Common myeloid progenitor, CD34-positive (primary cell): Measurements from ENCODE around the gene TSPAN7.
A peak's percentile ranks its signal among the peaks of the same experiment; 100 is the strongest.

Source experiments
- CTCF ChIA-PET: fragments of 350-600 bp; sonication (Branson Sonifier 250); formaldehyde crosslinking; loops from one replicate; lab custom pipeline; 2021; ENCODE audit warnings: antibody characterized with exemption; lab: Charles Lee
- POLR2A ChIA-PET: fragments of 350-600 bp; sonication (Branson Sonifier 250); formaldehyde crosslinking; loops from one replicate; lab custom pipeline; 2021; ENCODE audit warnings: antibody characterized with exemption; lab: Charles Lee
- DNase-seq, 3 donors: peaks; one replicate each; pipeline versions ENCODE4 v3.0.0 to v3.0.0-alpha.2; 2013
- H3K27ac ChIP-seq, 2 experiments: 1 replicate in 1 of 2; 2 replicates in 1 of 2; pipeline ENCODE4 v1.7.0; 2013; ENCODE audit warnings: inconsistent platforms in 2 of 2, low read length in 2 of 2, mild to moderate bottlenecking in 2 of 2, low read depth in 1 of 2, moderate library complexity in 1 of 2; ENCODE audit not compliant: severe bottlenecking in 2 of 2, insufficient read depth in 1 of 2, poor library complexity in 1 of 2
- H3K27me3 ChIP-seq, 5 experiments: replicated peaks in 2 of 5; 1 replicate in 3 of 5; 2 replicates in 2 of 5; pipeline versions ENCODE4 v1.6.1 to v1.7.0; 2013; ENCODE audit warnings: low read length in 4 of 5, mild to moderate bottlenecking in 2 of 5, moderate library complexity in 2 of 5, inconsistent platforms in 1 of 5; ENCODE audit not compliant: insufficient read depth in 5 of 5, control insufficient read depth in 4 of 5
- H3K36me3 ChIP-seq, 4 experiments: 1 replicate in 2 of 4; 2 replicates in 2 of 4; pipeline versions ENCODE4 v1.6.1 to v1.7.0; 2013; ENCODE audit warnings: low read length in 3 of 4, control low read depth in 1 of 4, mild to moderate bottlenecking in 1 of 4; ENCODE audit not compliant: control insufficient read depth in 4 of 4, insufficient read depth in 4 of 4
- H3K4me1 ChIP-seq, 4 experiments: 1 replicate in 3 of 4; 2 replicates in 1 of 4; pipeline versions ENCODE4 v1.6.1 to v1.7.1; 2013; ENCODE audit warnings: low read length in 3 of 4, mild to moderate bottlenecking in 3 of 4, control low read depth in 1 of 4, inconsistent platforms in 1 of 4, moderate library complexity in 1 of 4; ENCODE audit not compliant: control insufficient read depth in 4 of 4, insufficient read depth in 4 of 4; ENCODE audit errors: control extremely low read depth in 1 of 4
- H3K4me3 ChIP-seq, 7 experiments: 1 replicate in 4 of 7; 2 replicates in 3 of 7; pipeline versions ENCODE4 v1.5.1 to v1.7.0; 2013; ENCODE audit warnings: mild to moderate bottlenecking in 7 of 7, low read length in 6 of 7, moderate library complexity in 6 of 7, inconsistent platforms in 2 of 7, low read depth in 2 of 7, control low read depth in 1 of 7; ENCODE audit not compliant: insufficient read depth in 4 of 7, control insufficient read depth in 1 of 7; ENCODE audit errors: extremely low read depth in 1 of 7
- H3K9me3 ChIP-seq, 5 experiments: 1 replicate in 4 of 5; 2 replicates in 1 of 5; pipeline versions ENCODE4 v1.6.1 to v1.7.1; 2013; ENCODE audit warnings: low read length in 4 of 5, mild to moderate bottlenecking in 2 of 5, inconsistent platforms in 1 of 5, low read depth in 1 of 5, moderate library complexity in 1 of 5; ENCODE audit not compliant: control insufficient read depth in 4 of 5, insufficient read depth in 2 of 5; ENCODE audit errors: control extremely low read depth in 1 of 5
- WGBS: methylation state at CpG from one replicate; pipeline ENCODE4 v1.1.5; 2013; ENCODE audit not compliant: insufficient coverage; 5-methylcytosine and 5-hydroxymethylcytosine counted together

Gene TSPAN7

DNA sequence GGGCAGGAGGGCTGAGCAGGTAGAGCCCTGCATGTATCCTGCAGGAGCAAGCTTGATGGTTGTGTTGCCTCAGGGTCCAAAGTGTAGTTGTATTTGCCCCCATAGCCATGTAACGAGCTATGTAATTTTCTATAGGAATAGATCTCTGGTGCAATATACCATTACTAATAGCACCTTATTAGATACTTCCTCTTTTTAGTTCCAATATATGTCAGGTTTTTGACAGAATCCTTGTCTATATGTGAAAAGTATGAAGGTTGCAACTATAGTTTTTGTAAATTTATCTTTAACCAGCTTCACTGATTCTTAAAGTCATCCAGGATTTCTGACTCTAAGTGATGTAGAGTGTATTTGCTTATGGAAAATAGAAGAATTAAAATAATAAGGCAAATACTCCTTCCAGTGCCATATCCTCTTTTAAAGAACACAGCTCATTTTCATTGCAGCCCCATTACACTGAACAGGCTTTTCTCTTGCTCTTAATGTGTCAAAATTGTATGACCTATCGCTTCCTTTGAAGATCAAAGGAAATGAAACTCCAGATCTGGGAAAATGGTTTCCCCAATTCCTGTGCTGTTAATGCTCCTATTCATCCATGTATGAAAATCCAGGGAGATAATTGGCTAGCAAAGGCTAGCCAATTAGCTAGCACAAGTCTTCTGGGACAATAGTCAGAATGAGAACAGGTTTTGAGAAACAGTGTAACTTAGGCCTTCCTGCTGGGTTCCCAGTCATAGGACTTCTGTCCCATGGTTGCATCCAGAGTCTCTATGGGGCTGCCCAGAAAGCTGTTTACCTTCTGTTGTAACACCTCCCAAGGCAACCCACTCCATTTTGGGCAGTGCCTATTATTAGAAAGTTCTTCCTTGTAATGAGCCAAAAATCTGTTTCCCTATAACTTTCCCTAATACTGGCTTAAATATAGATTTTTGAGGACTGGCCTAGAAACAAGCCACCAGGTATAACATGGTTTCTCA lies 90.6 kb downstream of the TSPAN7 start:
- H3K9me3 ChIP-seq: no peaks in the 10 kb centered on the region
- H3K4me3 ChIP-seq: no peak overlapping the region
- WGBS: 100% methylated on average over 1 of the region's 2 CpGs
- POLR2A ChIA-PET: no interaction called here
- no peak overlapping the region for H3K27ac ChIP-seq
- H3K27me3 ChIP-seq: no peaks in the 10 kb centered on the region
- H3K4me1 ChIP-seq: peaks cover 0 to 13% (median 7%) of the 10 kb centered on the region in 4 experiments
- DNase-seq: no peak
- H3K36me3 ChIP-seq: no peaks in the 10 kb centered on the region
- CTCF ChIA-PET: interaction anchor here (1.8 kb wide), 1 partner anchor 19 kb away, joined by 4 read pairs; no protein-coding TSS in a partner anchor

DNA sequence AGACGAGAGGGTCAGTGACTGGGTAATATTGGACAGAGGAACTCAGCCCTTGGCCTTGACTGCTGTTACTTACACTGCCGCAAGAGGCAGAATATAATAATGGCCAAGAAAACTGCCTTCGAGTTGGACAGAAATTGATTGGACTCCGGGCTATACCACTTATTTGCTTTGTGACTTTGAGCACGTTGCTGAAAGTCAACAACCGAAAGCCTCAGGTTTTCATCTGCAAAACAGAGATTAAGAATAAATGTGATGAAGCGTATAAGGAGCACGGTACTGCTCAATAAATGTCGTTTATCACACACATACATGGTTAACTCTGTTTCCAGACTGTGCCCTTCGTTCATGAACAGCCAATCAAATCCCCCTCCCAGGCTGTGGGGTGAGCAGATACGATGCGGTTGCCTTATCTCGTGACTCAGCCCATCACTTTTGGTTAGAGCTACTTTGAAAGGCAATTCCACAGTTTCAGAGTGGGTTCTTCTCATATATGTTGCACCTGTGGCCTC lies 91.6 kb downstream of the TSPAN7 start:
- peak; percentile 50 to 83 (median 71) for DNase-seq
- Histone ChIP-seq H3K4me1 (peaks cover 0 to 13% (median 7%) of the 10 kb centered on the region in 4 experiments), H3K9me3 (no peaks in the 10 kb centered on the region), H3K27ac (no peak overlapping the region), H3K4me3 (no peak overlapping the region), H3K36me3 (no peaks in the 10 kb centered on the region), H3K27me3 (no peaks in the 10 kb centered on the region)
- ChIA-PET POLR2A (no interaction called here), CTCF (interaction anchor here (0.9 to 2.0 kb wide), 5 partner anchors 12 to 195 kb away, joined by 3 to 9 read pairs (median 4); no protein-coding TSS in a partner anchor)
- 84% methylated on average over 12 of the region's 13 CpGs for WGBS

DNA sequence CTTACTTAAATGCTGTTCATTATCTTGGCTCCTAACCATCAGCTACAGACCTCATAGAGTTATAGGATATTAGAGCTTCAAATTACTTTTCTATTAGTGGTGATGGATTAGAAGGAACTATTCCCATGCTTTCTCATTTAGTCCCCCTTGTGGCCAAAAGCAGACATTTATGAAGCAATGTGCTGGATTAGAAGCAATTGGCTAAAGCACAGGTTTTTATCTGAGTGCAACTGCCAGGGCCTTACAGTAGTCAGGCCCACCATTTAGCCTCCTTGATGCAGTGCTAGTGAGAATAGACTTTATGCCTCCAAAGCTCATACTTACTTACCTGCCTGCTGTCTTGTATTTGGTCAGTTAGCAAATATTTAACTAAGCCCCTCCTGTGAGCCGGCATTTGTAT lies 93.0 kb downstream of the TSPAN7 start:
- no peaks in the 10 kb centered on the region for H3K9me3 ChIP-seq
- peaks cover 0 to 13% (median 7%) of the 10 kb centered on the region in 4 experiments for H3K4me1 ChIP-seq
- no peaks in the 10 kb centered on the region for H3K27me3 ChIP-seq
- no peaks in the 10 kb centered on the region for H3K36me3 ChIP-seq
- no peak overlapping the region for H3K27ac ChIP-seq
- ChIA-PET POLR2A (no interaction called here), CTCF (interaction anchor here (0.9 to 2.0 kb wide), 6 partner anchors 9 to 197 kb away, joined by 3 to 9 read pairs (median 4); no protein-coding TSS in a partner anchor)
- no CpG with 5 or more reads among the region's 1 CpG for WGBS
- no peak overlapping the region for H3K4me3 ChIP-seq
- DNase-seq: peak; percentile 39 to 58 (median 52)

DNA sequence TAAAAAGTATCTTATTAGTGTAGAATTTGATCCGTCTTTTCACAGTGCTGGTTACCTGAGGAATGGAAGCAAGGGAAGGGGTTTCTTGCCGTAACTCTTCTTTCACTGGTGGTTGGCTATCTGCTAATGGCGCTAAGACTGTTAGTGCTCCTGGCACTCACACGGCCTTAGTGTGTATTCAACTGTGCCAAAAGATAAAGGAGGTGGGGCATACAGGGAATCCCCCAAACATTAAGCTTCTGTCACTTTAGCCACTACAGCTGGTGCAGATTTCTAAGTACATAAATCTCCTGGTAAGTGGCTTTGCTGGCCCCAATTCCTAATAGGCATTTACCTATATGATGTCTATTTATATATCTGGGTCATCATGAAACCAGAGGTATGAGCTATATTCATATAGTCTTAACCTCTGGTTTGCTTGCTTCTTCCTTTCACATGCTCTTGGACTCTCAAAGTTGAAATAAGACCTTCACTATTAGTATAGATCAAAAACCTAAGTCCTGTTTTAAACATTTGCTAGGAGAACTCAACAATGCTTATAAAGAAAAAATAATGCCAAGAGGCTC lies 95.1 kb downstream of the TSPAN7 start:
- no peaks in the 10 kb centered on the region for H3K36me3 ChIP-seq
- H3K4me3 ChIP-seq: no peak overlapping the region
- H3K9me3 ChIP-seq: no peaks in the 10 kb centered on the region
- no peaks in the 10 kb centered on the region for H3K4me1 ChIP-seq
- ChIA-PET CTCF (interaction anchor here (1.0 to 1.3 kb wide), 5 partner anchors 9 to 321 kb away, joined by 3 read pairs; no protein-coding TSS in a partner anchor), POLR2A (no interaction called here)
- WGBS: 78% methylated on average over 4 of the region's 4 CpGs
- DNase-seq: peak in 2 of 3 donors; percentile 29 to 49
- H3K27me3 ChIP-seq: no peaks in the 10 kb centered on the region
- no peak overlapping the region for H3K27ac ChIP-seq

DNA sequence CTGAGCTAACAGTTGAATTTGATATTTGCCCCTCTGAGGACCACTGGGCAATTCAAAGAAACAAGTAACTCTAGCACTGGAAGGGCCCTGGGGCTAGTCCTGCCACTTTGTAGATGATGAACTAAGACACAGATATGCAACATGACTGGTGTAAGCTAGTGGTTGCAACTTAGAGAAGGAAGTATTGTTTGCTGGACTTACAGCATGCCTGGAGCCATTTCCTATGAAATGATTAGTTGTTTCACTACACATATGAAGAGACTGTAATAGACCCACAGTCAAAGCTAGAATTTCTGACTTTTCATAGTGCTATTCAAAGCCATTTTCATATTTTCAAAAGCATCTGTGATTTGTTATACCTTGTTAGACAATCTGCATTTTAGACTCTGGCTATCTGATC lies 96.2 kb downstream of the TSPAN7 start:
- no peak for DNase-seq
- CTCF ChIA-PET: interaction anchor here (0.9 to 1.3 kb wide), 2 partner anchors 199 to 322 kb away, joined by 3 read pairs; no protein-coding TSS in a partner anchor
- no peak overlapping the region for H3K4me3 ChIP-seq
- POLR2A ChIA-PET: no interaction called here
- H3K4me1 ChIP-seq: no peaks in the 10 kb centered on the region
- H3K9me3 ChIP-seq: no peaks in the 10 kb centered on the region
- H3K27ac ChIP-seq: no peak overlapping the region
- H3K36me3 ChIP-seq: no peaks in the 10 kb centered on the region
- no peaks in the 10 kb centered on the region for H3K27me3 ChIP-seq

DNA sequence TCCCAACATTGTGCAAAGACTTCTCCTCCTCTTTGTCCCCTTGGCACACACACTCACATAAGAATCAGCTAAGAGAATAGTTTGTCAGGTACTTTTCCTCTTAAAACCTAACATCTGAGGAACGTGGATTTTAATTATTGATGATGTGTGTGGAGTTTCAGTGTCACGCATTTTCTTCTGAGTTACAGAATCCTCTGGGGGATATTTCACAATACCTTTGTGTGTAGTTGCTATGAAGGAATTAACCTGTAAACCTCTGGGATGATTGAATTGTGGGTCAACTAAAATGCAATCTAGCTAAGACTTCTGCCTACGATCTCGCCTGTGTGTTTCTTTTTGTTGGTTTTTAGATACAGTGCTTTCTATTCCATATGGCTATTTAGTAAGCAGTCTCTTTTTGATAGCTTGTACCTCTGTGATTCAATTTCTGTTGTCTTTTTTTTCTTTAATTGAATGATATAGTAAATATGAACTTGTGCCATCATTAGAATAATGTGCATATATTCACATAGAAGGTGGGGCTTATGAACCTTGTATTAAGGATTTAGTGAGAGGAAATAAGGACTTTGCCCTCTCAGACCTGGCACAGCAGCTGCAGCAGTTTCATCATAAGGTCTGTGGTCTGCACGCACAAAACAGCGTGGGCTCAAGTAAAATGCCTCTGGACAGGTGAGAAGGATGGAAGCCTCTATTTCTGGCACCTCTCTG lies 99.2 kb downstream of the TSPAN7 start:
- no peaks in the 10 kb centered on the region for H3K36me3 ChIP-seq
- ChIA-PET POLR2A (no interaction called here), CTCF (no interaction called here)
- 93% methylated on average over 5 of the region's 6 CpGs for WGBS
- no peak overlapping the region for H3K4me3 ChIP-seq
- H3K4me1 ChIP-seq: no peaks in the 10 kb centered on the region
- DNase-seq: no peak
- no peaks in the 10 kb centered on the region for H3K27me3 ChIP-seq
- no peak overlapping the region for H3K27ac ChIP-seq
- H3K9me3 ChIP-seq: no peaks in the 10 kb centered on the region
